HCT116 (cell line): Measurements from ENCODE around the gene LHX3.

Experiments used
- ATF3 ChIP-seq: IDR thresholded peaks from 2 replicates; pipeline ENCODE4 v1.6.1; 2012
- CTCF ChIP-seq, 3 experiments: fragments of 200-600 bp in 1 of 3; sonication (generic) in 1 of 3; IDR thresholded peaks in 2 of 3; conservative IDR thresholded peaks in 1 of 3; 2 replicates each; pipeline ENCODE4 v1.5.1; 2012 to 2017; ENCODE audit warnings: low read depth in 2 of 3, low read length in 2 of 3, antibody characterized with exemption in 1 of 3, borderline replicate concordance in 1 of 3, control low read depth in 1 of 3, mild to moderate bottlenecking in 1 of 3, mixed read lengths in 1 of 3, mixed run types in 1 of 3, moderate library complexity in 1 of 3; ENCODE audit not compliant: insufficient read depth in 1 of 3
- EZH2 ChIP-seq: fragments of 200-600 bp; sonication (generic); IDR thresholded peaks from 2 replicates; pipeline ENCODE4 v1.6.1; 2017; ENCODE audit warnings: antibody characterized with exemption, mixed run types
- EZH2phosphoT487 ChIP-seq: fragments of 200-600 bp; IDR thresholded peaks from 2 replicates; pipeline ENCODE4 v1.6.1; 2018; ENCODE audit warnings: antibody characterized with exemption, borderline replicate concordance
- POLR2A ChIP-seq: IDR thresholded peaks from 2 replicates; pipeline ENCODE4 v1.7.0; 2011; ENCODE audit warnings: borderline replicate concordance; ENCODE audit not compliant: insufficient read depth, insufficient read length; ENCODE audit errors: extremely low read depth
- POLR2AphosphoS5 ChIP-seq: IDR thresholded peaks from 2 replicates; pipeline ENCODE4 v1.6.1; 2011; ENCODE audit warnings: mild to moderate bottlenecking, low read depth, low read length, moderate library complexity
- REST ChIP-seq: IDR thresholded peaks from 2 replicates; pipeline ENCODE4 v1.6.1; 2012; ENCODE audit warnings: low read depth
- SP1 ChIP-seq: IDR thresholded peaks from 2 replicates; pipeline ENCODE4 v1.6.1; 2012; ENCODE audit warnings: low read depth
- YY1 ChIP-seq: IDR thresholded peaks from 2 replicates; pipeline ENCODE4 v1.6.1; 2011; ENCODE audit warnings: low read length, low read depth, moderate library complexity, mild to moderate bottlenecking; ENCODE audit not compliant: insufficient replicate concordance; ENCODE audit errors: extremely low read depth
- ZFX ChIP-seq: fragments of 450-650 bp; IDR thresholded peaks from 2 replicates; pipeline ENCODE4 v1.6.1; 2017
- ZNF274 ChIP-seq: fragments of 200-500 bp; sonication (Bioruptor generic); IDR thresholded peaks from 2 replicates; pipeline ENCODE4 v1.6.1; 2014; ENCODE audit warnings: mild to moderate bottlenecking, low read depth, low read length, inconsistent platforms

- no peak for TF ChIP-seq POLR2A
- TF ChIP-seq YY1: no peak
- no peak for TF ChIP-seq CTCF (IDR thresholded peaks at IDR 0.05 in 2 of 3, conservative IDR thresholded peaks at IDR 0.05 in 1 of 3; ENCODE audit: borderline replicate concordance in 1 of 3, insufficient read depth in 1 of 3, low read depth in 2 of 3, low read length in 2 of 3)
- no peak for TF ChIP-seq EZH2
- no peak for TF ChIP-seq SP1
- TF ChIP-seq POLR2AphosphoS5: no peak
- no peak for TF ChIP-seq ATF3
- no peak for TF ChIP-seq REST
- TF ChIP-seq ZFX: no peak
- TF ChIP-seq EZH2phosphoT487: no peak
- TF ChIP-seq ZNF274: no peak
Observed at GRCh38 chr9:136180586-136180985, 24.3 kb downstream of the LHX3 start.
